Stimulated activated CD4-positive, alpha-beta T cell treated with anti-CD3 and anti-CD28 coated beads, Interleukin-4, amount 100 ng/mL, for 48 hours (primary cell): ENCODE measurements around the gene KLF15.

Experiments used
- DNase-seq, 2 donors: peaks; one replicate each; pipeline ENCODE4 v3.0.0-alpha.2; 2020; ENCODE audit warnings: low read depth in 2 of 2

KLF15 gene

GRCh38 chr3:126357295-126358037, at the start of gene KLF15:
Gene KLF15, minus strand, starts transcription at chr3:126357408. Its CDS starts 4,486 bp downstream, at chr3:126352922.
- peak; percentile 69 to 78 for DNase-seq

DNA sequence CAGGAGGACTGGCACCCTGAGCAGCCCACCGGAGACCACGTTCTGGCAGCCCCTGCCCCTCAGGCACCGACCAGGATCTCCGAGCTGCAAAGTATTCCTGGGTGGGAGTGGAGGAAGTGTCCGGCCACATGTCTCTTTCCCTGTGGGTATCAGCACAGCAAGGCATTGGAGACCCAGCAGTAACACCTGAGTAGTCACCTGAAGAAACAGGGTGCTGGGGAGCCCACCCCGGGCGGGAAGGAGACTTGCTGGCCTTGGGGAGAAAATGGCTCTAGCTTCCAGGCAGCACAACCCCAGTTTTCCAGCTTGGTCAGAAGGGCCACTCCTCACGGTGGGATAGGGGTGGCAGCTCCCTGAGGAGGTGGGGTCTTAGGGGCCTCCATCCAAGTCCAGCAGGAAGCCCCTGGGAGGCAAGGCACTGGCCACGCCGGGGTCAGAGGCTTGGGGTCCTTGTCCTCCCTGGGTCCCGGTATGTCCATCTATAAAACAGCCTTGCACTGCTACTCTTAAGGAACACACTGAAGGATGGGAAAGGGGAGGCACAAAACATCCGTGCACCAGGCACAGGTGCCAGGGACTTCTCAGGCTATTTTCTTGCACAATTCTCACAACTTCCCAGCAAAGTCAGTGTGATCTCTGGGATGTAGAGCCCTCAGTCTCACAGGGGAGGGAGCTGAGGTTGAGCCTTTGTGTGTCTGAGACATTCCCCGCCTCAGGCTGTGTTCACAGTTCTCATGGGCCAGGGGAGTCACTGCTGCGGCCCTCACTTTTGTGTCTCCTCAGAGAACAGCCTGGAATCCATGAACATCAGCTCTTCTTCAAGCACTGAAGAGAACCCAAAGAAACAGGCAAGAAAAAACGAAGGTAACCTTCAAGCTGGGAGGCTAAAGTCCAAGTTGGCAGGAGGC, 49.4 kb upstream of the KLF15 start:
- DNase-seq: no peak

DNA sequence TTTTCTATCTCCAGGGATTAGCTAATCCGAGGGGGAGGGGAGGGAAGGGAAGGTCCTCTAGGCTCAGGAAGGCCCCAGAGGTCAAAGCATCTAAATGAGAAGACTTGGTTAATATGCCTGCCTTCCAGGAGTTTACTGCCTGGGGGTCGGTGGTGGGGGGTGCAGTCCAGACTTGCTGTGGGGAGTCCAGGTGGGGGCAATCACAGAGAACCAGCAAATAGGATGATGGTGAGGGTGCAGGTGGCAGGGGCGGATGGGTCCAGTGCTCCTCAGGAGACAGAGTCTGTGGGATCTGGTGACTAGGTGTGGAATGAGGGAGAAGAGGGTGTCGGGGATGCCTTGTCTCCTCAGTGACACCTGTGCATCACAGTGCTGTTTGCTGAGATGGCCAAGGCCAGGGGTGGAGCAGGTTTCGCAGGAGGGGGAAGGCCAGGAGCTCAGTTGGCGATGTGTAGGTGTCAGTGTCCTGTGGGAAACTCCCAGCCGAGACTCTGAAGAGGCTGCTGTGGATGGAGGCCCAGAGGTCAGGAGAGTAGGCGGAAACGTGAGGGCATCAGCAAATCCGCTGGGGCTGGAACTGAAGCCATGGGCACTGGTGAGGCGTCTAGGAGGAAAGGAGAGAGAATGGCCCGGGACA, 45.6 kb upstream of the KLF15 start:
- no peak for DNase-seq

- no peak for DNase-seq
Measured at GRCh38 chr3:126402178-126402577, 45.0 kb upstream of the KLF15 start.

GRCh38 chr3:126401611-126402160, 44.5 kb upstream of the KLF15 start:
- no peak for DNase-seq

GRCh38 chr3:126399756-126400155, 42.5 kb upstream of the KLF15 start:
- no peak for DNase-seq

DNA sequence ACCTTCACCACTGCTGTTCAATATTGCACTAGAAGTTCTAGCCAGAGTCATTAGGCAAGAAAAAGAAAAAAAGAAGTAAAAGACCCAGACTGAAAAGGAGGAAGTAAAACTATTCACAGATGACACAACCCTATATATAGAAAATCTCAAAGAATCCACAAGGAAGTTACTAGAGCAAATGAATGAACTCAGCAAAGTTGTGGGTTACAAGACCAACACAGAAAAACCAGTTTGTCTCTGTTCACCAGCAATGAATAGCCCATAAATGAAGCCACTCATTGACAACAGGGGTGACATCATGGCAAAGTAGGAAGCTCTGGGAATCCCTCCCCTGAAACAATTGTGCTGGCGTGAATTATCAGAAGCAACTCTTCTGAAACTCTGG, 42.1 kb upstream of the KLF15 start:
- no peak for DNase-seq

DNA sequence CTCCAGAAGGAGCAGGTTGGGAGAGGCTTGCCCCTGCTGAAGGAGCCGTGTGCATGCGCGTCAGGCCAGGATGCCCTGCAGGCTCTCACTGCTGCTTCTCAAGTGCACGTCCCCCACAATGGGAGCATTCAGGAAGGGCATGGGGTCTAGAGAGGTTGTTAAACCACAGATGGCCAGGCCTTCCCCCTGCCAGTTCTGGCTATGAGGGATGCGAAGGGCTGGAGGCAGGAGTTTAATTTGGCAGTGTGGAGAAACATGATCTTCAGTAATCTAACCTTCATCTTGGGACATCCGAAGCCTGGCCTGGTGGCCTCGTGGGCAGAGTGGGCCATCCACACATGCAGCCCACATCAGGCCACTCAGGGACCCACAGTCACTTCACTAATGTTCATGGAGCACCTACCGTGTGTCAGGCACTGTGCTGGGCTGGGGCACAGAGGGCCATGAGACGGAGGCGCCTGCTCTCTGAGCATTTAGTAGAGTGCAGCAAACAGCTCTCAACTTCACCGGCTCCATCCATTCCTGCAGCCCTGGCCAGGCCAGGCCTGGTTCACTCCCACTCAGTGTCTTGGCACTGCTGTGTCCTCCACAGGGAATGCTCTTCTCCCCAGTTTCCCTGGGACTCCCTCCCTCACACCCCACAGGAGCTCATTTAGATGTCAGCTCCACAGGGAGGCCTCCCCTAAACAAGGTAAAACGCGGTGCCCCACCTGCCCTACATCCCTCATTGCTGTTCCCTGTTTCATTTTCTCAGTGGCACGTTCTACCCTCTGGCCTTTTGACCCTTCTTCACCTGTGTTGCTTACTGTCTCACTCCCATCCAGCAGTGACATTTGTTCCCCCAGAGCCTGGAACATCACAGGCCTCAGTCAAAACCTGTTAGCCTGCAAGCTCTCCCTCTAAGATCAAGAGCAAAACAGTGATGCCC, 41.5 kb upstream of the KLF15 start:
- DNase-seq: no peak

DNA sequence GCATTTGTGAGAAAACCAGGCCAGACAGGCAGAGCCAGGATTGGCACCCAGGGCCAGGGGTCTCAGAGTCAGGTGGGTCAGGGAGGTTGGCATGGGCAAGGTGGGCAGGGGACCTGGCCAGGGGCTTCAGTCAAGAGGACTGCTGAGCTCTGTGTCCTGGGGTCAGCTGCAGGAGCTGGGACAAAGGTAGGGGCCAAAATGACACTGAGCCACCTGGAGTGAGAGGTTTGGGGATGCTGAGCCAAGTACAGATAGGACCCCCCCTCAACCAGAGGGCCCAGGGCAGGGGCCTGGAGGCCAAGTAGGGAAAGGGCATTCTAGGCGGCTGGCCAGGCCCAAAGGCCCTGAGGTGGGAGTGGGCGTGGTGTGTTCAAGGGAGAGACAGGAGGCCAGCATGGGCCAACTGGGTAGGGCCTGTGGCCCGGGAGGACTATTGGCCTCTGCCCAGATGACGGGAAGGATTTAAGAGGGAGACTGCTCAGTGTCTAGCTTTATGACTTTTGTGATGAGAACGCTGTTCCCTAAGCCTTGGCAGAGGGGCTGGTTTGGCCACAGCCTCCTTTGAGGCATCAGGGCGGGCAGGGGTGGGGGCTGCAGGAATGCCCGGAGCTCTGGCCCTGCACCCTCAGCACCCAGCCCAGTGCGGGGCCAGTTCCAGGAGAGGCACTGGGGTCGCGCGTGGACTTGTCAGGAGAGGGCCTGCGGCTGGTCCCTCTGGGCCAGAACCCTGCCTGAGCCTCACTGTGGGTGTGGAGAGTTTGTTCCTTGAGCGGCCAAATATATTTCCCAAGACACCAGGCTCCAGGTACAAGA, 40.6 kb upstream of the KLF15 start:
- no peak for DNase-seq

DNA sequence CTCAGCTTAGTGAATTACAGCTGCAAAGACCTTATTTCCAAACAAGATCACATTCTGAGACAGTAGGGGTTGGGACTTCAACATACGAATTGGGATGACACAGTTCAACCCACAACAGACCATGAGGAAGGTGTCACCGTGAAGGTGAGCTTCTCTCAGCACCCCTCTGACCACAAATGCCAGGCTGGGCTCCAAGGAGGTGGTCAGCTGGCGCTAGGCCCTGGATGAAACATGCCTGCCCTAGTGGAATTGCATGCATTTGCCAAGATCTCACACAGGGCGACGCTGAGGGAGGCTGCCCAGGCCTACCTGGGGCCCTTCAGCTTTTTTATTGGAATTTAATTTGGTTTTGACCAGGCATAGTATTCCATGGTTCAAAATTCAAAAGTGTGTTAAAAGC, 39.3 kb upstream of the KLF15 start:
- no peak for DNase-seq

GRCh38 chr3:126395846-126396513, 38.8 kb upstream of the KLF15 start:
- DNase-seq: no peak

DNA sequence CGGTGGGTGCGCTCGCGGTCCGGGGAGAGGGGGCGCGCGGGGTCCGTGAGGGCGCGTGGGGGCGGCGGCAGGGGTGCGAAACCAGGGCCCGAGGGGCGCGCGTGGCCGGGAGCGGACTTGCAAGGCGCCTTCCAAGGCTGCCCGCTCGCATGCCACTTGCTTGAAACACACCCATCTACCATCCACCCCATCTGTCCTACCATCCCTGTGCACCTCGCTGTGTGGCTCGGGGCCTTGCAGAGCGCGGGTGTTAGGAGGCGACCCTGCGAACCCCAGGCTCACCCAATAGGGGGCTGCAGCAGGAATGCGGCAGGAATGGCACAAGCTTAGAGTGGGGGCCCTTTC, 37.7 kb upstream of the KLF15 start:
- DNase-seq: no peak

DNA sequence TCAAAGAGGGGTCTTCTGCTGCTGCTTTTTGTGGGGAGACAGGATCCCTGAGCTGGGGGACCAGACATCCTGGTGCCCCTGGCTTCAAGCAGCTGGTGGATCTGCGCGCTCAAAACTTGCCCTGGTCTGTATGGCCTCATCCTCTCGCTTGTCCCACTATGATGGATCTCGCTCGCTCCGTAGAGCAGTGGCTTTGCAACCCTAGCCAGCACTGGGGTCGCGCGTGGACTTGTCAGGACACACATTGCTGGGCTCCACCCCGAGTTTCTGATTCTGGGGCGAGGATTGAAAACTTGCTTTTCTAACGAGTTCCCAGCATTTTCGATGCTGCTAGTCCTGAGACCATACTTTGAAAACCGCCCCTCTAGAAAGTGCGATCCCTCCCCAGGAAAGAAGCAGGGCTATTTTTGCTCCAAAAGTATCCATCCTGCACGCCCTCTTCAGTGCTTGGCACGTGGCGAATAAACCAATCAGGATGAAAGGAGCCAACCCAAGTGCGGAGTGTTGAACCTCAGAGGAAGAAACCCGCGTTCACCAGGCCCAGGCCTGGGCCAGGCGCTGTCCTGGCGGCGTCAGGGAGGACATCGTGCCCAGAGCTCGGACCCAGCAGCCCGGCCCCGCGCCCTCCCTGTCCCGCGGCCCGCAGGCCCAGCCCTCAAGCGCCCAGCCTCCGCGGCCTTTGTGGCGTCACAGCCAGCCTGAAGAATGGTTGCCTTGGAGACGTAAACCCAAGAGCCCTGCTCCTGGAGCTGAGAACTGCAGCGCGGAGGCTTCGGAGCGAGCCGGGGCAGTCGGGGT, 37.2 kb upstream of the KLF15 start, which contains the start of gene CFAP100:
Gene CFAP100, plus strand, starts transcription at position 731 of the 798 bp plus-strand sequence. CDS start 1,092 bp downstream, outside the sequence.
- no peak for DNase-seq

DNA sequence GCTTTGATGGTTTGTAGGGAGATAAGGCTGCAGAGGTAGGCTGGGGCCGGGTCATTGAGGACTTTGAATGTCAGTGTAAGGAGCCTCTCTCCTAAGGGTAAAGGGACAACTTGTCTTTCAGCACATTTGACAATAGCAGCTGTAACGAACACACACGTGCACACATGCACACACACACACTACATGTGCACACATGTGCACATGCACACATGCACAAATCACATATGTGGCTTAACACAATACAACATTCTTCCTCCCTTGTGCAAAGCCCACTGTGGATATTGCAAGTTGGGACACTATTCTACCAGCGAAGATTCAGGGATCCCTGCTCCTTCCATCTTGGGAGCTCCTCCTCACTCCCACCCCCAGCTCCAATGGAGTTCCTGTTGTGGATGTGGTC, 36.4 kb upstream of the KLF15 start:
- DNase-seq: no peak

- DNase-seq: no peak
Measured at GRCh38 chr3:126392246-126392645, 35.0 kb upstream of the KLF15 start.

GRCh38 chr3:126391631-126392030, 34.4 kb upstream of the KLF15 start:
- no peak for DNase-seq

- no peak for DNase-seq
Measured at GRCh38 chr3:126390751-126391150, 33.5 kb upstream of the KLF15 start.

GRCh38 chr3:126390201-126390600, 33.0 kb upstream of the KLF15 start:
- no peak for DNase-seq

DNA sequence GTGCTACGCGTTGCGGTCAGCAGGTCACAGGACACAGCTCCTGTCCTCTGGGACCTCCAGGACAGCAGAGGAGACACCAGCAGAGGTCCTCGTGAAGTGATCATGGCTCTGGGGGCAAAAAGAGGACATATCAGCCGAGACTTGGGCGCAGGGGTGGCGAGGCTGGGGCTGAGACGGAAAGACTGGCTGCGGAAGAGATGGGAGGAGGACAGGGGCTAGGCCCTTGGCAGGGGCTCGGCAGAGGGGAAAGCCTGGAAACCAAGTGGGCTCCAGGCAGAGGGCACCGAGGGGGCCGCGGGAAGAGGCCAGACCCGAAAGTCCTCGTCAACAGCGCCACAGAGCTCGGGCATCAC, 32.6 kb upstream of the KLF15 start:
- DNase-seq: no peak
